ENCODE results near the gene AARS2. TPM values are rescaled to one million over a fixed set of nuclear protein-coding genes. Genes with fewer than 3 reads are reported as not detected.

The AARS2 gene
- total RNA-seq, 2 donors from 2014 or later = 9.6 to 17.8 TPM

DNA sequence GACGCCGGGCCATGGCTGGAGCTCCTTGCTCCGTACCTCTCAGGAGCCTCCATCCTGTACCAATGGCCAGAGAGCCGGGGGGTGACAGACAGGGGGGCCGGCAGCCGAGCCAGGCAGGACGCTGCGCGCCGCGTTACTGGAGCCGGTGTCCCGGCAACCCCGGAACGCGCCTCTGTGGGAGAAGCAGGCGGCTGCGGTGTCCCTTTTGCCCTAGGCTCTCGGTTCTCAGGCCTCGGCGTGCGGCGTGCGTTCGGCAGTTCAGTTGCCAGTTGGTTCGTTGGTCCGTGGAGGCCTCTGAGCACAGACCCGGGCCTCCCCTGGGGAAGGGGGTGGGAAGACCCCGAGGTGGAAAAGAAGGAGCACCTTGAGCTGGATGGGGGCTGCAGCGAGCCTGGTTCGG is 29.3 kb upstream of the AARS2 start, which contains the start of gene SPATS1:
Gene SPATS1 (plus strand): TSS at position 162 of the 400 bp plus-strand sequence. CDS start 446 bp downstream, outside the sequence.
- Histone ChIP-seq H3K36me3 (replicated peaks in 1 of 2; ENCODE audit: insufficient read depth in 1 of 2, low read depth in 2 of 2) (no peaks in the 10 kb centered on the region), H3K4me1 (peaks cover 7% of the 10 kb centered on the region), H3K27me3 (no peaks in the 10 kb centered on the region), H3K9me3 (no peaks in the 10 kb centered on the region), H3K4me3 (no peak within 1 kb of the TSS), H3K27ac (no peak within 1 kb of the TSS)
- ATAC-seq = no peak
- TF ChIP-seq, protein P1, sequence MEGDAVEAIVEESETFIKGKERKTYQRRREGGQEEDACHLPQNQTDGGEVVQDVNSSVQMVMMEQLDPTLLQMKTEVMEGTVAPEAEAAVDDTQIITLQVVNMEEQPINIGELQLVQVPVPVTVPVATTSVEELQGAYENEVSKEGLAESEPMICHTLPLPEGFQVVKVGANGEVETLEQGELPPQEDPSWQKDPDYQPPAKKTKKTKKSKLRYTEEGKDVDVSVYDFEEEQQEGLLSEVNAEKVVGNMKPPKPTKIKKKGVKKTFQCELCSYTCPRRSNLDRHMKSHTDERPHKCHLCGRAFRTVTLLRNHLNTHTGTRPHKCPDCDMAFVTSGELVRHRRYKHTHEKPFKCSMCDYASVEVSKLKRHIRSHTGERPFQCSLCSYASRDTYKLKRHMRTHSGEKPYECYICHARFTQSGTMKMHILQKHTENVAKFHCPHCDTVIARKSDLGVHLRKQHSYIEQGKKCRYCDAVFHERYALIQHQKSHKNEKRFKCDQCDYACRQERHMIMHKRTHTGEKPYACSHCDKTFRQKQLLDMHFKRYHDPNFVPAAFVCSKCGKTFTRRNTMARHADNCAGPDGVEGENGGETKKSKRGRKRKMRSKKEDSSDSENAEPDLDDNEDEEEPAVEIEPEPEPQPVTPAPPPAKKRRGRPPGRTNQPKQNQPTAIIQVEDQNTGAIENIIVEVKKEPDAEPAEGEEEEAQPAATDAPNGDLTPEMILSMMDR (IDR thresholded peaks at IDR 0.05) = no peak
- TF ChIP-seq POLR2A (IDR thresholded peaks at IDR 0.05) = no peak
- DNase-seq = peak; percentile 13 to 30 (median 26)
- intact Hi-C loops (cut with DNase I) = loop anchor here (10.0 kb wide), 1 partner anchor 168 kb away; no protein-coding TSS in a partner anchor
- WGBS, 2 donors = 4 to 11% methylated on average over 9 to 31 of the region's 31 CpGs

DNA sequence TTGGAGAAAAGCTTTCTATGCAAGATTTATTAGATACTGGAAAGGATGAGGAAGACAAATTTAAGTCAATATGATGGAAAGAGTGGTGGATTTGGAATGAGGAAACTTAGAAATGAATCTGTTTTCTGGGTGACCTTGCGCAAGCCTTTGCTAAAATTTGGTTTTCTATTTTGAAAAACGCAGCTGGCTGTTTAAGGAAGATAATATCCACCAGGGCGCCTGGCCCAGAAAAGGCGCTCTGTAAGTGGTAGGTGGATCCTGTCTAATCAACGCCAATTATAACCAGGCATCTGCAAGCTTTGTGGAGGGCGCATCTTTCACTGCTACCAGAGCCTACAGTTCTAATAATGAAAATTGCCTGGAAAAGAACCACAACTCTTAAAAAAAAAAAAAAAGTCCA is 28.9 kb upstream of the AARS2 start:
- Histone ChIP-seq H3K4me1 (peaks cover 7% of the 10 kb centered on the region), H3K27me3 (no peaks in the 10 kb centered on the region), H3K36me3 (replicated peaks in 1 of 2; ENCODE audit: insufficient read depth in 1 of 2, low read depth in 2 of 2) (no peaks in the 10 kb centered on the region), H3K9me3 (no peaks in the 10 kb centered on the region), H3K4me3 (no peak overlapping the region), H3K27ac (no peak overlapping the region)
- no peak for TF ChIP-seq POLR2A (IDR thresholded peaks at IDR 0.05)
- TF ChIP-seq, protein P1 (IDR thresholded peaks at IDR 0.05) = no peak
- intact Hi-C loops (cut with DNase I) = loop anchor here (10.0 kb wide), 1 partner anchor 167 kb away; no protein-coding TSS in a partner anchor
- ATAC-seq (no peak), DNase-seq (peak in 1 of 4 donors; percentile 6)
- 52 to 63% methylated on average over 6 of the region's 6 CpGs for WGBS, 2 donors

DNA sequence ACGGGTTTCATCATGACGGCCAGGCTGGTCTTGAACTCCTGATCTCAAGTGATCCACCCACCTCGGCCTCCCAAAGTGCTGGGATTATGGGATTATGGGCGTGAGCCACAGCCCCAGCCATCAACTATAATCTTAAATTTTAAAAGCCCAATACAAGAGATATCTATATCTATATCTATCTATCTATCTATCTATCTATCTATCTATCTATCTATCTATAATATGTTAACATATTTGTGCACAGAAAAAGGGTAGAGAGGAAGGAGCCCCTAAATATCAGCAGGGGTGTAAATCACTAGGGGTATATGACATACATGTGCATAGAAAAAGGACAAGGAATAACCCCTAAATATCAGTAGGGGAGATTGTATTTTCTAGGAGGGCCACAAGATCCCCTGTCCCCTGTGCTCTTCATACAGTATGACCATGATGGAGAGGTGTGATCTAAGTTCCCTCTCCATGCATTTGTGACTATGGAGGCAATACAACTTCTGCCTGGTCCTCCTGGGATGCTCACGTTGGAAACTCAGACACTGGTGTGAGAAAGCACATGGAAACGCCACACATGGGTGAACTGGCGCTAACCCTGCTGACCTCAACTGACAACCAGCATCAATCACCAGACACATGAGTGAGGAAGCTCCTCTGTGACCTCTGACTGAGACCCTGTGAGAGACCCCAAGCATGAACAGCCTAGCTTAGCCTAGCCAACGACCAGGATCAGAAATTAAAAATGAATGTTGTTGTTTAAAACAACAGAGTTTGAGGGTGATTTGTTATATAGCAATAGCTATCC is 28.1 kb upstream of the AARS2 start:
- H3K4me1 ChIP-seq = peaks cover 7% of the 10 kb centered on the region
- H3K36me3 ChIP-seq (replicated peaks in 1 of 2; ENCODE audit: insufficient read depth in 1 of 2, low read depth in 2 of 2) = no peaks in the 10 kb centered on the region
- no peaks in the 10 kb centered on the region for H3K27me3 ChIP-seq
- intact Hi-C loops (cut with DNase I) = loop anchor here (10.0 kb wide), 1 partner anchor 166 kb away; no protein-coding TSS in a partner anchor
- ATAC-seq (no peak), DNase-seq (no peak)
- H3K27ac ChIP-seq = no peak overlapping the region
- WGBS, 2 donors = 55 to 61% methylated on average over 8 of the region's 8 CpGs
- H3K4me3 ChIP-seq = no peak overlapping the region
- TF ChIP-seq, protein P1 (IDR thresholded peaks at IDR 0.05) = no peak
- no peak for TF ChIP-seq POLR2A (IDR thresholded peaks at IDR 0.05)
- no peaks in the 10 kb centered on the region for H3K9me3 ChIP-seq

DNA sequence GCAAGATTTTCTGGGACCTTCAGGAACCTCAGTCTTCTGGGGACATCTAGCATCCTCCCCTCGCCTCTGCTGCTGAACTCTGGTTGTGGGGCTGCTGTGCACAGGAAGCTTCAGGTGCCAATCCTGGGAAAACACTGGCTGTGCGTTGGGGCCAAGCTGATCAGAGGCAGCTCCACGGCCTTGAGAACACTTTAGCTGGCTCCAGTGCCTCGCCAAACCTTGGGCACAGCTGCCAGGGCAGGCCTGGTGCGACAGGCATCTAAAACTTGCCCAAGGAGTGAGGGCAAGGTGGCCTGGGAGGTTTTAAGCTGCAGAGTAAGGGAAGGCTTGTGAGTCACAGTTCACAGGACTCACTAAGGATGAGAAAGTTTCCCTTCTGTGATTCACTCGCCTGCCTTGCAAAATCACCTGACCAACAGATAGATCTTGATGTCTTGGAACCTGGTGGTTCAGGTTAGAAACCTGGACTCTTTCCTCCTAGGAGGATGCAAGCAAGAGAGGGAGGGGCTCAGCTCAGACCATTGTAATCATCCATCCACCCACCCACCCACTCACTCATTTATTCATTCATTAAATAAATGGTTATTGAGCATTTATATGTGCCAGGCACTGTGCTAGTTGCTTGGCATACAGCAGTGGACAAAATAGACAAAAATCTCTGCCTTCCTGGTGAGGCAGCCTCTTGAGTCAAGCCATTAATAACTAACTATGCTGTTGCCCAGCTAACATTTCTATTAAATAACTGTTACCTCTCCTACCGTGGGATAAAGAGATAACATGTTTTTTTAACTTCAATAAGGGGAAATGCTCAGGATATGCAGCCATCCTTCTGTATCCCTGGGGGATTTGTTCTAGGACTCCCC is 26.8 kb upstream of the AARS2 start:
- DNase-seq (peak; percentile 31 to 76 (median 58)), ATAC-seq (no peak)
- Histone ChIP-seq H3K27me3 (no peaks in the 10 kb centered on the region), H3K36me3 (replicated peaks in 1 of 2; ENCODE audit: insufficient read depth in 1 of 2, low read depth in 2 of 2) (no peaks in the 10 kb centered on the region), H3K27ac (peak overlapping the region in 1 of 4 donors; percentile 13), H3K9me3 (no peaks in the 10 kb centered on the region), H3K4me3 (no peak overlapping the region), H3K4me1 (peaks cover 7% of the 10 kb centered on the region)
- 44 to 53% methylated on average over 5 to 7 of the region's 7 CpGs for WGBS, 2 donors
- TF ChIP-seq, protein P1 (IDR thresholded peaks at IDR 0.05) = no peak
- TF ChIP-seq POLR2A (IDR thresholded peaks at IDR 0.05) = no peak
- intact Hi-C loops (cut with DNase I) = loop anchor here (5.0 to 10.0 kb wide), 3 partner anchors 68 to 245 kb away; partner anchors contain the start of gene TMEM151B

All from body of pancreas (tissue), 4 donors.